Left lung (tissue), 10 donors: Measurements from ENCODE around the gene PCDHB12. TPM values are rescaled to one million over a fixed set of nuclear protein-coding genes. Genes with fewer than 3 reads are reported as not detected.

Experiments used
- ATAC-seq: fragments of 200-7000 bp; cut with Tn5 transposase; one replicate; pipeline ENCODE4 v1.9.1; 2020; ENCODE audit warnings: moderate library complexity
- DNase-seq, 4 donors: peaks; one replicate each; pipeline ENCODE4 v3.0.0-alpha.2; 2013 to 2020
- H3K27ac ChIP-seq, 2 donors: fragments of 200-600 bp; sonication (generic) in 1 of 2; one replicate each; pipeline versions ENCODE4 v1.5.0 to v1.8.0; 2020 to 2021
- H3K27me3 ChIP-seq, 2 donors: fragments of 200-600 bp; sonication (generic) in 1 of 2; one replicate each; pipeline versions ENCODE4 v1.5.0 to v1.8.0; 2020 to 2021
- H3K36me3 ChIP-seq, 2 donors: fragments of 200-600 bp; sonication (generic) in 1 of 2; one replicate each; pipeline versions ENCODE4 v1.5.0 to v1.8.0; 2020 to 2021
- H3K4me1 ChIP-seq, 2 donors: fragments of 200-600 bp; one replicate each; pipeline ENCODE4 v1.8.0; 2021
- H3K4me3 ChIP-seq, 2 donors: fragments of 200-600 bp; sonication (generic) in 1 of 2; one replicate each; pipeline versions ENCODE4 v1.5.0 to v1.8.0; 2020 to 2021; ENCODE audit warnings: mild to moderate bottlenecking in 1 of 2
- H3K9me3 ChIP-seq, 2 donors: fragments of 200-600 bp; sonication (generic) in 1 of 2; one replicate each; pipeline versions ENCODE4 v1.5.0 to v1.8.0; 2020 to 2021
- CTCF ChIP-seq, 2 donors: fragments of 200-600 bp; sonication (generic) in 1 of 2; IDR thresholded peaks; one replicate each; pipeline versions ENCODE4 v1.5.0 to v1.8.0; 2021; ENCODE audit warnings: antibody characterized with exemption in 2 of 2
- intact Hi-C, 2 donors: fragments of 100-400 bp; cut with DNase I; formaldehyde crosslinking; loops; one replicate each; pipeline versions ENCODE4 v1.11.2 to v1.14.2; 2022
- polyA plus RNA-seq, 6 donors: library from polyadenylated mRNA; unstranded; fragments of 120-200 nt; gene quantifications; one replicate each; pipeline ENCODE4 v1.2.1, GENCODE V29; 2013; ENCODE audit not compliant: insufficient read length in 6 of 6
- total RNA-seq, 2 donors: library from RNA; stranded (reverse); fragmentation: NEBNext Ultra II Directional; extraction: Animal tissue kit (Norgen Biotek cat#: 25700); gene quantifications; one replicate each; pipeline ENCODE4 v1.2.1, GENCODE V29; 2021
- donor health status: DM: no; HTN: yes; CAD: no.
- donor health status: DM: no; HTN: no; CAD: no.

PCDHB12 gene
- total and polyA plus RNA-seq, 8 donors = 2.3 to 7.6 (median 5.8) TPM

- Histone ChIP-seq H3K4me3 (no peak overlapping the region), H3K36me3 (peaks cover 0 to 3% of the 10 kb centered on the region in 2 donors), H3K9me3 (peaks cover 9 to 100% of the 10 kb centered on the region in 2 donors), H3K27me3 (no peaks in the 10 kb centered on the region), H3K27ac (no peak overlapping the region), H3K4me1 (no peaks in the 10 kb centered on the region)
- intact Hi-C loops = no loop called here
- no peak for ATAC-seq
- no peak for DNase-seq
- TF ChIP-seq CTCF (IDR thresholded peaks at IDR 0.05) = no peak
These were observed 49.9 kb downstream of the PCDHB12 start for GRCh38 chr5:141258464-141258863.

GRCh38 chr5:141258948-141259347, 50.4 kb downstream of the PCDHB12 start:
- DNase-seq = no peak

GRCh38 chr5:141260458-141261237, 52.1 kb downstream of the PCDHB12 start:
- peaks cover 0 to 19% of the 10 kb centered on the region in 2 donors for H3K36me3 ChIP-seq
- no peak for ATAC-seq
- TF ChIP-seq CTCF (IDR thresholded peaks at IDR 0.05) = no peak
- no peaks in the 10 kb centered on the region for H3K27me3 ChIP-seq
- no peaks in the 10 kb centered on the region for H3K4me1 ChIP-seq
- peaks cover 9 to 100% of the 10 kb centered on the region in 2 donors for H3K9me3 ChIP-seq
- no peak overlapping the region for H3K4me3 ChIP-seq
- no peak for DNase-seq
- intact Hi-C loops = no loop called here
- H3K27ac ChIP-seq = no peak overlapping the region

More at GRCh38 chr5:141258948-141259347, 50.4 kb downstream of the PCDHB12 start:
- no peaks in the 10 kb centered on the region for H3K27me3 ChIP-seq
- TF ChIP-seq CTCF (IDR thresholded peaks at IDR 0.05) = no peak
- H3K9me3 ChIP-seq = peaks cover 9 to 100% of the 10 kb centered on the region in 2 donors
- H3K4me1 ChIP-seq = no peaks in the 10 kb centered on the region
- peaks cover 0 to 8% of the 10 kb centered on the region in 2 donors for H3K36me3 ChIP-seq
- intact Hi-C loops = no loop called here
- no peak overlapping the region for H3K4me3 ChIP-seq
- H3K27ac ChIP-seq = no peak overlapping the region
- no peak for ATAC-seq

- H3K4me1 ChIP-seq = no peaks in the 10 kb centered on the region
- no peak overlapping the region for H3K4me3 ChIP-seq
- TF ChIP-seq CTCF (IDR thresholded peaks at IDR 0.05) = no peak
- H3K9me3 ChIP-seq = peaks cover 9 to 100% of the 10 kb centered on the region in 2 donors
- DNase-seq (no peak), ATAC-seq (no peak)
- intact Hi-C loops = no loop called here
- H3K27ac ChIP-seq = no peak overlapping the region
- H3K27me3 ChIP-seq = no peaks in the 10 kb centered on the region
- H3K36me3 ChIP-seq = peaks cover 0 to 22% of the 10 kb centered on the region in 2 donors
These were observed 52.7 kb downstream of the PCDHB12 start for GRCh38 chr5:141261238-141261546.

Other genes with a start within 250 kb of the PCDHB12 start
Only the 30 nearest of the 37 such genes appear.
- gene PCDHB1, start 157.3 kb upstream of the PCDHB12 start, total RNA-seq = under 1 TPM; 0.06 to 0.10 TPM
- under 1 TPM; 0.06 to 0.14 (median 0.11) TPM for gene PCDHB1, start 157.3 kb upstream of the PCDHB12 start, polyA plus RNA-seq
- gene PCDHB2, start 114.1 kb upstream of the PCDHB12 start, total RNA-seq = 1 to 10 TPM; 3.6 to 6.6 TPM
- gene PCDHB2, start 114.1 kb upstream of the PCDHB12 start, polyA plus RNA-seq = 10 to 100 TPM in 1 of 6 donors, 1 to 10 TPM in 5; 5.9 to 12.5 (median 8.9) TPM
- gene PCDHB3, start 108.2 kb upstream of the PCDHB12 start, total RNA-seq = 1 to 10 TPM; 2.0 to 3.9 TPM
- gene PCDHB3, start 108.2 kb upstream of the PCDHB12 start, polyA plus RNA-seq = 1 to 10 TPM; 2.2 to 4.1 (median 3.2) TPM
- gene PCDHB4, start 86.9 kb upstream of the PCDHB12 start, total RNA-seq = 1 to 10 TPM; 1.9 to 4.3 TPM
- 1 to 10 TPM; 2.0 to 3.5 (median 2.5) TPM for gene PCDHB4, start 86.9 kb upstream of the PCDHB12 start, polyA plus RNA-seq
- gene PCDHB5, start 73.5 kb upstream of the PCDHB12 start, total RNA-seq = 1 to 10 TPM; 2.5 to 7.5 TPM
- gene PCDHB5, start 73.5 kb upstream of the PCDHB12 start, polyA plus RNA-seq = 10 to 100 TPM in 5 of 6 donors, 1 to 10 TPM in 1; 8.0 to 13.9 (median 11.3) TPM
- gene PCDHB6, start 58.7 kb upstream of the PCDHB12 start, total RNA-seq = 1 to 10 TPM in 1 of 2 donors, under 1 TPM in 1; 0.73 to 1.0 TPM
- 1 to 10 TPM; 2.6 to 3.3 (median 2.8) TPM for gene PCDHB6, start 58.7 kb upstream of the PCDHB12 start, polyA plus RNA-seq
- 1 to 10 TPM; 2.4 to 3.8 TPM for gene PCDHB7, start 36.1 kb upstream of the PCDHB12 start, total RNA-seq
- 1 to 10 TPM; 3.9 to 5.8 (median 4.8) TPM for gene PCDHB7, start 36.1 kb upstream of the PCDHB12 start, polyA plus RNA-seq
- gene PCDHB8, start 30.9 kb upstream of the PCDHB12 start, total RNA-seq = 1 to 10 TPM; 1.1 to 2.7 TPM
- 1 to 10 TPM in 5 of 6 donors, under 1 TPM in 1; 0.72 to 3.7 (median 2.5) TPM for gene PCDHB8, start 30.9 kb upstream of the PCDHB12 start, polyA plus RNA-seq
- 1 to 10 TPM; 1.8 to 3.1 TPM for gene PCDHB16, start 26.3 kb upstream of the PCDHB12 start, total RNA-seq
- gene PCDHB16, start 26.3 kb upstream of the PCDHB12 start, polyA plus RNA-seq = 1 to 10 TPM; 4.0 to 8.2 (median 6.9) TPM
- gene PCDHB9, start 21.6 kb upstream of the PCDHB12 start, total RNA-seq = 1 to 10 TPM; 1.3 to 1.6 TPM
- gene PCDHB9, start 21.6 kb upstream of the PCDHB12 start, polyA plus RNA-seq = 1 to 10 TPM; 3.3 to 5.1 (median 4.4) TPM
- 1 to 10 TPM; 1.5 to 2.0 TPM for gene PCDHB10, start 16.4 kb upstream of the PCDHB12 start, total RNA-seq
- 1 to 10 TPM; 5.8 to 6.9 (median 6.2) TPM for gene PCDHB10, start 16.4 kb upstream of the PCDHB12 start, polyA plus RNA-seq
- gene PCDHB11, start 9.1 kb upstream of the PCDHB12 start, total RNA-seq = 1 to 10 TPM; 2.6 to 3.4 TPM
- 1 to 10 TPM; 2.4 to 3.8 (median 3.5) TPM for gene PCDHB11, start 9.1 kb upstream of the PCDHB12 start, polyA plus RNA-seq
- gene PCDHB13, start 5.2 kb downstream of the PCDHB12 start, total RNA-seq = 1 to 10 TPM; 1.8 to 2.1 TPM
- 1 to 10 TPM; 5.0 to 6.9 (median 5.9) TPM for gene PCDHB13, start 5.2 kb downstream of the PCDHB12 start, polyA plus RNA-seq
- 1 to 10 TPM; 2.6 to 3.0 TPM for gene PCDHB14, start 14.6 kb downstream of the PCDHB12 start, total RNA-seq
- gene PCDHB14, start 14.6 kb downstream of the PCDHB12 start, polyA plus RNA-seq = 10 to 100 TPM in 3 of 6 donors, 1 to 10 TPM in 3; 8.4 to 11.1 (median 10.1) TPM
- gene PCDHB15, start 36.7 kb downstream of the PCDHB12 start, total RNA-seq = 1 to 10 TPM; 2.8 to 5.0 TPM
- 10 to 100 TPM in 3 of 6 donors, 1 to 10 TPM in 3; 8.7 to 14.4 (median 11.1) TPM for gene PCDHB15, start 36.7 kb downstream of the PCDHB12 start, polyA plus RNA-seq
- under 1 TPM in 1 of 2 donors, not detected in 1; 0.76 TPM for gene SLC25A2, start 95.3 kb downstream of the PCDHB12 start, total RNA-seq
- gene SLC25A2, start 95.3 kb downstream of the PCDHB12 start, polyA plus RNA-seq = under 1 TPM in 4 of 6 donors, not detected in 2; 0.14 to 0.34 (median 0.21) TPM
- gene TAF7, start 112.1 kb downstream of the PCDHB12 start, total RNA-seq = 10 to 100 TPM; 53.2 to 53.5 TPM
- 100 to 1,000 TPM; 123 to 142 (median 134) TPM for gene TAF7, start 112.1 kb downstream of the PCDHB12 start, polyA plus RNA-seq
- under 1 TPM; 0.38 to 0.42 TPM for gene PCDHGA1, start 121.8 kb downstream of the PCDHB12 start, total RNA-seq
- 1 to 10 TPM in 1 of 6 donors, under 1 TPM in 5; 0.39 to 1.1 (median 0.81) TPM for gene PCDHGA1, start 121.8 kb downstream of the PCDHB12 start, polyA plus RNA-seq
- 1 to 10 TPM; 2.0 to 3.6 TPM for gene PCDHGA2, start 130.0 kb downstream of the PCDHB12 start, total RNA-seq
- gene PCDHGA2, start 130.0 kb downstream of the PCDHB12 start, polyA plus RNA-seq = 1 to 10 TPM; 4.6 to 7.1 (median 5.7) TPM
- 1 to 10 TPM; 1.4 to 1.8 TPM for gene PCDHGA3, start 135.1 kb downstream of the PCDHB12 start, total RNA-seq
- gene PCDHGA3, start 135.1 kb downstream of the PCDHB12 start, polyA plus RNA-seq = 1 to 10 TPM; 1.6 to 4.4 (median 3.4) TPM
- 1 to 10 TPM; 1.7 to 2.1 TPM for gene PCDHGB1, start 141.4 kb downstream of the PCDHB12 start, total RNA-seq
- gene PCDHGB1, start 141.4 kb downstream of the PCDHB12 start, polyA plus RNA-seq = 1 to 10 TPM; 1.4 to 2.3 (median 1.7) TPM
- gene PCDHGA4, start 146.3 kb downstream of the PCDHB12 start, total RNA-seq = 1 to 10 TPM; 2.2 to 2.6 TPM
- 1 to 10 TPM; 2.1 to 3.4 (median 2.9) TPM for gene PCDHGA4, start 146.3 kb downstream of the PCDHB12 start, polyA plus RNA-seq
- gene PCDHGB2, start 151.3 kb downstream of the PCDHB12 start, total RNA-seq = 1 to 10 TPM; 2.3 to 2.6 TPM
- 1 to 10 TPM; 4.4 to 5.4 (median 4.7) TPM for gene PCDHGB2, start 151.3 kb downstream of the PCDHB12 start, polyA plus RNA-seq
- gene PCDHGA5, start 155.4 kb downstream of the PCDHB12 start, total RNA-seq = 1 to 10 TPM; 1.3 to 2.0 TPM
- 1 to 10 TPM; 3.2 to 5.0 (median 4.1) TPM for gene PCDHGA5, start 155.4 kb downstream of the PCDHB12 start, polyA plus RNA-seq
- gene PCDHGB3, start 161.5 kb downstream of the PCDHB12 start, total RNA-seq = 1 to 10 TPM; 1.5 to 2.4 TPM
- 1 to 10 TPM; 2.6 to 3.4 (median 2.7) TPM for gene PCDHGB3, start 161.5 kb downstream of the PCDHB12 start, polyA plus RNA-seq
- gene PCDHGA6, start 165.2 kb downstream of the PCDHB12 start, total RNA-seq = 1 to 10 TPM; 2.9 TPM
- gene PCDHGA6, start 165.2 kb downstream of the PCDHB12 start, polyA plus RNA-seq = 1 to 10 TPM; 4.8 to 6.5 (median 5.8) TPM
- 1 to 10 TPM; 1.7 TPM for gene PCDHGA7, start 174.0 kb downstream of the PCDHB12 start, total RNA-seq
- gene PCDHGA7, start 174.0 kb downstream of the PCDHB12 start, polyA plus RNA-seq = 1 to 10 TPM; 1.8 to 2.2 (median 2.0) TPM
- 1 to 10 TPM; 3.2 to 3.4 TPM for gene PCDHGB4, start 179.0 kb downstream of the PCDHB12 start, total RNA-seq
- 1 to 10 TPM; 3.7 to 5.9 (median 4.3) TPM for gene PCDHGB4, start 179.0 kb downstream of the PCDHB12 start, polyA plus RNA-seq
- 1 to 10 TPM in 1 of 2 donors, under 1 TPM in 1; 0.76 to 1.1 TPM for gene PCDHGA8, start 183.9 kb downstream of the PCDHB12 start, total RNA-seq
- gene PCDHGA8, start 183.9 kb downstream of the PCDHB12 start, polyA plus RNA-seq = under 1 TPM; 0.38 to 0.99 (median 0.77) TPM
- gene PCDHGB5, start 189.2 kb downstream of the PCDHB12 start, total RNA-seq = 1 to 10 TPM; 8.8 to 9.1 TPM
- gene PCDHGB5, start 189.2 kb downstream of the PCDHB12 start, polyA plus RNA-seq = 10 to 100 TPM in 1 of 6 donors, 1 to 10 TPM in 5; 7.6 to 10.1 (median 8.4) TPM